ENCODE results near the gene NLRP3.

GRCh38 chr1:247469141-247469535 lies 53.2 kb downstream of the NLRP3 start:
- no peak for TF ChIP-seq CHD4 (IDR thresholded peaks at IDR 0.05)
- TF ChIP-seq TAF1 (IDR thresholded peaks at IDR 0.05; ENCODE audit: borderline replicate concordance, low read depth, low read length): no peak
